IMR-90 (cell line): ENCODE measurements around the gene TSC22D3. TPM values are rescaled to one million over a fixed set of nuclear protein-coding genes. Genes with fewer than 3 reads are reported as not detected.

Source experiments
- ATAC-seq: fragments of 200-7000 bp; cut with Tn5 transposase; 2 replicates; pipeline ENCODE4 v1.9.1; 2020; ENCODE audit warnings: low read depth, mild to moderate bottlenecking, moderate library complexity
- BruUV-seq: library from RNA; stranded (reverse); fragments of 400-500 nt; replicated peaks from 2 replicates; lab custom pipeline; 2021; lab: Mats Ljungman, UMichigan
- CTCF ChIA-PET: fragments of 300-600 bp; formaldehyde crosslinking; extraction: SDS; loops from one replicate; lab custom pipeline; 2021; ENCODE audit warnings: antibody characterized with exemption; lab: Yijun Ruan, JAX
- POLR2A ChIA-PET: fragments of 300-600 bp; sonication (Branson Sonifier 250); formaldehyde crosslinking; loops from one replicate; lab custom pipeline; 2022; ENCODE audit warnings: antibody characterized with exemption; ENCODE audit not compliant: unreplicated experiment; lab: Charles Lee
- DNase-seq: peaks from one replicate; pipeline ENCODE4 v3.0.0; 2013
- H2AFZ ChIP-seq: replicated peaks from 2 replicates; pipeline ENCODE3; 2013; ENCODE audit warnings: low read length, mild to moderate bottlenecking; ENCODE audit not compliant: poor library complexity
- H2AK5ac ChIP-seq: 2 replicates; pipeline ENCODE4 v1.6.1; 2013; ENCODE audit warnings: low read depth, low read length, inconsistent platforms
- H2AK9ac ChIP-seq: replicated peaks from 2 replicates; pipeline ENCODE3; 2013; ENCODE audit warnings: mild to moderate bottlenecking, low read depth, low read length, moderate library complexity; ENCODE audit not compliant: poor library complexity
- H2BK120ac ChIP-seq: 2 replicates; pipeline ENCODE4 v1.6.1; 2013; ENCODE audit warnings: low read depth, low read length, inconsistent platforms
- H2BK15ac ChIP-seq: 3 replicates; pipeline ENCODE4 v1.6.1; 2013; ENCODE audit warnings: low read depth, low read length, inconsistent platforms
- H2BK20ac ChIP-seq: 2 replicates; pipeline ENCODE4 v1.6.1; 2013; ENCODE audit warnings: low read depth, mild to moderate bottlenecking, inconsistent platforms, low read length, moderate library complexity
- H2BK5ac ChIP-seq: 2 replicates; pipeline ENCODE4 v1.6.1; 2013; ENCODE audit warnings: mild to moderate bottlenecking, low read depth, low read length, inconsistent platforms; ENCODE audit not compliant: poor library complexity, severe bottlenecking
- H3K14ac ChIP-seq: replicated peaks from 2 replicates; pipeline ENCODE4 v1.6.1; 2013; ENCODE audit warnings: low read depth, low read length, inconsistent platforms
- H3K18ac ChIP-seq: 2 replicates; pipeline ENCODE4 v1.6.1; 2013; ENCODE audit warnings: low read depth, low read length, control low read depth
- H3K23ac ChIP-seq: 2 replicates; pipeline ENCODE4 v1.6.1; 2013; ENCODE audit warnings: low read depth, low read length, inconsistent platforms
- H3K27ac ChIP-seq: 2 replicates; pipeline ENCODE4 v1.5.1; 2013; ENCODE audit warnings: mild to moderate bottlenecking, control low read depth, low read length; ENCODE audit not compliant: insufficient read depth
- H3K27me3 ChIP-seq: 2 replicates; pipeline ENCODE4 v1.6.1; 2013; ENCODE audit warnings: low read length; ENCODE audit not compliant: control insufficient read depth, insufficient read depth
- H3K36me3 ChIP-seq: 2 replicates; pipeline ENCODE4 v1.6.1; 2013; ENCODE audit warnings: low read length, mixed read lengths; ENCODE audit not compliant: control insufficient read depth, insufficient read depth
- H3K4ac ChIP-seq: 2 replicates; pipeline ENCODE4 v1.6.1; 2013; ENCODE audit warnings: low read depth, low read length, inconsistent platforms
- H3K4me1 ChIP-seq: 2 replicates; pipeline ENCODE4 v1.6.1; 2013; ENCODE audit warnings: low read length, mixed read lengths; ENCODE audit not compliant: control insufficient read depth, insufficient read depth
- H3K4me2 ChIP-seq: 2 replicates; pipeline ENCODE4 v1.6.1; 2013; ENCODE audit warnings: low read depth, mild to moderate bottlenecking, control low read depth, low read length, moderate library complexity
- H3K4me3 ChIP-seq: 2 replicates; pipeline ENCODE4 v1.5.1; 2013; ENCODE audit warnings: low read depth, mild to moderate bottlenecking, control low read depth, low read length, moderate library complexity; ENCODE audit not compliant: insufficient read depth
- H3K56ac ChIP-seq: 2 replicates; pipeline ENCODE4 v1.6.1; 2013; ENCODE audit warnings: low read length, inconsistent platforms; ENCODE audit not compliant: insufficient read depth; ENCODE audit errors: extremely low read depth
- H3K79me1 ChIP-seq, 2 experiments: 2 replicates each; pipeline ENCODE4 v1.6.1; 2013; ENCODE audit warnings: low read length in 2 of 2, inconsistent platforms in 1 of 2, low read depth in 1 of 2
- H3K9ac ChIP-seq: 2 replicates; pipeline ENCODE4 v1.6.1; 2013; ENCODE audit warnings: low read depth, low read length, control low read depth
- H3K9me1 ChIP-seq: 2 replicates; pipeline ENCODE4 v1.6.1; 2013; ENCODE audit warnings: low read length, inconsistent platforms; ENCODE audit not compliant: insufficient read depth
- H3K9me3 ChIP-seq: 2 replicates; pipeline ENCODE4 v1.6.1; 2013; ENCODE audit warnings: low read length; ENCODE audit not compliant: control insufficient read depth, insufficient read depth
- H4K20me1 ChIP-seq: 2 replicates; pipeline ENCODE4 v1.6.1; 2013; ENCODE audit warnings: low read length, inconsistent platforms; ENCODE audit not compliant: insufficient read depth
- H4K5ac ChIP-seq: 2 replicates; pipeline ENCODE4 v1.6.1; 2013; ENCODE audit warnings: mild to moderate bottlenecking, low read depth, low read length, control low read depth
- H4K8ac ChIP-seq, 2 experiments: 2 replicates each; pipeline ENCODE4 v1.6.1; 2013; ENCODE audit warnings: low read depth in 2 of 2, low read length in 2 of 2, control low read depth in 1 of 2, inconsistent platforms in 1 of 2
- H4K91ac ChIP-seq: 2 replicates; pipeline ENCODE4 v1.6.1; 2013; ENCODE audit warnings: low read depth, low read length, inconsistent platforms; ENCODE audit not compliant: insufficient read depth
- BHLHE40 ChIP-seq: fragments of 150-350 bp; IDR thresholded peaks from 2 replicates; pipeline ENCODE4 v1.6.1; 2016; ENCODE audit warnings: mild to moderate bottlenecking, low read depth, low read length
- CEBPB ChIP-seq: IDR thresholded peaks from 2 replicates; pipeline ENCODE4 v1.6.1; 2012; ENCODE audit warnings: low read depth, low read length, improper control_type of control experiment
- CHD1 ChIP-seq: IDR thresholded peaks from 2 replicates; pipeline ENCODE4 v1.6.1; 2012; ENCODE audit warnings: low read depth, low read length, improper control_type of control experiment
- CTCF ChIP-seq: conservative IDR thresholded peaks from 2 replicates; pipeline ENCODE4 v1.5.1; 2012; ENCODE audit warnings: mild to moderate bottlenecking, low read depth, low read length, improper control_type of control experiment
- ELK1 ChIP-seq: fragments of 150-350 bp; IDR thresholded peaks from 2 replicates; pipeline ENCODE4 v1.6.1; 2016; ENCODE audit warnings: low read depth, mild to moderate bottlenecking, low read length, moderate library complexity, borderline replicate concordance
- FOS ChIP-seq: fragments of 150-350 bp; IDR thresholded peaks from 2 replicates; pipeline ENCODE4 v1.6.1; 2016; ENCODE audit warnings: low read depth, low read length
- MAFK ChIP-seq: IDR thresholded peaks from 2 replicates; pipeline ENCODE4 v1.6.1; 2012; ENCODE audit warnings: low read depth, low read length, improper control_type of control experiment
- MAZ ChIP-seq: IDR thresholded peaks from 2 replicates; pipeline ENCODE4 v1.6.1; 2012; ENCODE audit warnings: low read depth, mild to moderate bottlenecking, low read length, improper control_type of control experiment, moderate library complexity, borderline replicate concordance
- MXI1 ChIP-seq: IDR thresholded peaks from 2 replicates; pipeline ENCODE4 v1.6.1; 2012; ENCODE audit warnings: low read depth, mild to moderate bottlenecking, low read length, moderate library complexity, borderline replicate concordance
- NFE2L2 ChIP-seq: fragments of 150-350 bp; IDR thresholded peaks from 2 replicates; pipeline ENCODE4 v1.6.1; 2016; ENCODE audit warnings: low read depth, mild to moderate bottlenecking, low read length
- POLR2A ChIP-seq: IDR thresholded peaks from 2 replicates; pipeline ENCODE4 v1.6.1; 2012; ENCODE audit warnings: mild to moderate bottlenecking, low read depth, low read length
- RAD21 ChIP-seq: IDR thresholded peaks from 2 replicates; pipeline ENCODE4 v1.6.1; 2012; ENCODE audit warnings: low read length, improper control_type of control experiment
- RCOR1 ChIP-seq: IDR thresholded peaks from 2 replicates; pipeline ENCODE4 v1.6.1; 2012; ENCODE audit warnings: mild to moderate bottlenecking, low read length, improper control_type of control experiment; ENCODE audit not compliant: insufficient replicate concordance
- RFX5 ChIP-seq: IDR thresholded peaks from 2 replicates; pipeline ENCODE4 v1.8.0; 2012; ENCODE audit warnings: low read depth, mild to moderate bottlenecking, low read length, moderate library complexity
- SMC3 ChIP-seq: fragments of 150-350 bp; IDR thresholded peaks from 2 replicates; pipeline ENCODE4 v1.6.1; 2016; ENCODE audit warnings: low read depth, mild to moderate bottlenecking, antibody characterized with exemption, low read length, moderate library complexity
- USF2 ChIP-seq: fragments of 150-350 bp; IDR thresholded peaks from 2 replicates; pipeline ENCODE4 v1.6.1; 2017; ENCODE audit warnings: mild to moderate bottlenecking, antibody characterized with exemption, low read length, low read depth
- WGBS, 2 experiments: methylation state at CpG; one replicate each; pipeline versions ENCODE4 v1.1.5 to v1.1.7; 2013; ENCODE audit warnings: missing lambda C conversion rate in 2 of 2; ENCODE audit not compliant: insufficient read length in 1 of 2; ENCODE audit errors: extremely low coverage in 2 of 2; 5-methylcytosine and 5-hydroxymethylcytosine counted together
- dilution Hi-C: fragments of 300-500 bp; cut with HindIII; formaldehyde crosslinking; loops from one replicate; pipeline ENCODE4 v1.14.3; 2018; ENCODE audit warnings: low sequenced_read_pairs; ENCODE audit not compliant: unreplicated experiment
- in situ Hi-C: fragments of 300-500 bp; cut with MboI; formaldehyde crosslinking; loops from 3 replicates; pipeline ENCODE4 v1.14.3; 2019; ENCODE audit warnings: low sequenced_read_pairs, inconsistent platforms, mixed read lengths
- intact Hi-C: fragments of 100-400 bp; cut with micrococcal nuclease; formaldehyde crosslinking; loops from 2 replicates; pipeline ENCODE4 v1.10.0; 2022
- polyA plus RNA-seq, 3 experiments: library from polyadenylated mRNA; depleted of rRNA; stranded (reverse); fragments of >200 nt; gene quantifications; 2 replicates each; pipeline ENCODE4 v1.2.3, GENCODE V29; 2012; ENCODE audit warnings: low replicate concordance in 1 of 3
- total RNA-seq: library from RNA; depleted of rRNA; stranded (reverse); fragments of >200 nt; gene quantifications from 2 replicates; pipeline ENCODE4 v1.2.3, GENCODE V29; 2012

TSC22D3 gene
- total and polyA plus RNA-seq, 2 of the 4 experiments (the other 2 are of a cell fraction): 9.9 to 14.0 TPM

GRCh38 chrX:107669261-107669660 is 106.3 kb downstream of the TSC22D3 start:
- Histone ChIP-seq H3K79me1 (no peaks in the 10 kb centered on the region), H3K27ac (no peak overlapping the region), H3K18ac (no peak overlapping the region), H3K56ac (no peak overlapping the region), H2BK20ac (no peak overlapping the region), H2BK5ac (no peak overlapping the region), H4K20me1 (no peaks in the 10 kb centered on the region), H3K27me3 (peaks cover 11% of the 10 kb centered on the region), H2AFZ (no peak overlapping the region), H2BK15ac (no peak overlapping the region), H3K4ac (no peak overlapping the region), H2BK120ac (no peak overlapping the region), H3K4me1 (0 out of 2 replicates have a peak, but pooled peaks cover 1% of the 10 kb centered on the region), H3K23ac (no peak overlapping the region), H3K4me2 (no peak overlapping the region), H4K8ac (no peak overlapping the region), H2AK9ac (no peak overlapping the region), H3K36me3 (no peaks in the 10 kb centered on the region), H3K9me1 (no peaks in the 10 kb centered on the region), H2AK5ac (no peak overlapping the region), H3K9ac (no peak overlapping the region), H3K4me3 (no peak overlapping the region), H3K9me3 (no peaks in the 10 kb centered on the region), H4K91ac (no peak overlapping the region), H4K5ac (no peak overlapping the region), H3K14ac (no peak overlapping the region)
- TF ChIP-seq MAFK (no peak), SMC3 (no peak), RCOR1 (no peak), NFE2L2 (no peak), CHD1 (no peak), RFX5 (no peak), USF2 (no peak), ELK1 (no peak), CTCF (no peak), MXI1 (no peak), MAZ (no peak), CEBPB (no peak), POLR2A (no peak), BHLHE40 (no peak), FOS (no peak), RAD21 (no peak)
- dilution Hi-C loops: no loop called here
- no TSS peak for BruUV-seq
- POLR2A ChIA-PET: no interaction called here
- in situ Hi-C loops: loop anchor here (10.0 kb wide), 1 partner anchor 406 kb away; no protein-coding TSS in a partner anchor
- ATAC-seq (no peak), DNase-seq (no peak)
- intact Hi-C loops: loop anchor here (10.0 kb wide), 1 partner anchor 774 kb away; no protein-coding TSS in a partner anchor
- CTCF ChIA-PET: interaction anchor here (0.6 to 0.7 kb wide), 2 partner anchors 111 to 770 kb away, joined by 3 to 5 read pairs; no protein-coding TSS in a partner anchor
- WGBS, 2 experiments: no CpG with 5 or more reads among the region's 4 CpGs
